Right lobe of liver (tissue), 6 donors: Measurements from ENCODE around the gene ZNF559. TPM values are rescaled to one million over a fixed set of nuclear protein-coding genes. Genes with fewer than 3 reads are reported as not detected.

Experiments
- ATAC-seq, 4 donors: fragments of 200-7000 bp; cut with Tn5 transposase; one replicate each; pipeline ENCODE4 v1.9.1; 2020; ENCODE audit warnings: mild to moderate bottlenecking in 4 of 4, moderate library complexity in 4 of 4
- DNase-seq, 3 donors: peaks; one replicate each; pipeline ENCODE4 v3.0.0-alpha.2; 2020
- H3K27ac ChIP-seq, 3 donors: fragments of 200-600 bp; one replicate each; pipeline ENCODE4 v1.8.0; 2022
- H3K27me3 ChIP-seq, 2 donors: fragments of 200-600 bp; one replicate each; pipeline ENCODE4 v1.8.0; 2022
- H3K36me3 ChIP-seq, 4 donors: fragments of 200-600 bp; sonication (generic) in 1 of 4; one replicate each; pipeline versions ENCODE4 v1.5.1 to v1.8.0; 2017 to 2022; ENCODE audit warnings: control low read depth in 1 of 4
- H3K4me1 ChIP-seq, 4 donors: fragments of 200-600 bp; sonication (generic) in 1 of 4; one replicate each; pipeline versions ENCODE4 v1.5.1 to v1.8.0; 2017 to 2022; ENCODE audit warnings: control low read depth in 1 of 4
- H3K4me3 ChIP-seq, 3 donors: fragments of 200-600 bp; one replicate each; pipeline ENCODE4 v1.8.0; 2022
- H3K9me3 ChIP-seq, 4 donors: fragments of 200-600 bp; sonication (generic) in 1 of 4; one replicate each; pipeline versions ENCODE4 v1.5.1 to v1.8.0; 2017 to 2022; ENCODE audit warnings: control low read depth in 1 of 4
- CTCF ChIP-seq, 4 donors: fragments of 200-600 bp in 3 of 4; fragments of 450-650 bp in 1 of 4; IDR thresholded peaks; one replicate each; pipeline versions ENCODE4 v1.5.1 to v1.8.0; 2016 to 2022; ENCODE audit warnings: antibody characterized with exemption in 4 of 4, mild to moderate bottlenecking in 2 of 4
- POLR2A ChIP-seq: fragments of 450-650 bp; IDR thresholded peaks from one replicate; pipeline ENCODE4 v1.6.1; 2017; ENCODE audit warnings: antibody characterized with exemption, mild to moderate bottlenecking
- WGBS: methylation state at CpG from one replicate; pipeline ENCODE4 v1.1.6; 2018; ENCODE audit warnings: low coverage, low lambda C conversion rate; ENCODE audit not compliant: insufficient coverage; ENCODE audit errors: missing lambda C conversion rate; 5-methylcytosine and 5-hydroxymethylcytosine counted together
- intact Hi-C, 2 donors: fragments of 100-400 bp; cut with DNase I; formaldehyde crosslinking; loops; one replicate each; pipeline versions ENCODE4 v1.11.2 to v1.14.1; 2022
- total RNA-seq, 6 experiments: library from RNA; depleted of rRNA in 2 of 6; stranded (reverse); fragments of >200 nt in 2 of 6; fragmentation: NEBNext Ultra II Directional in 3 of 6; extraction: Animal tissue kit (Norgen Biotek cat#: 25700) in 3 of 6; gene quantifications; one replicate each; pipeline versions ENCODE4 v1.1.0 to v1.2.4, GENCODE V29; 2016 to 2023
- donor health status: DM: no; HTN: yes; CAD: no.
- donor health status: DM: no; HTN: no; CAD: no.
- donor health status: DM: no; HTN: no; CAD: no.
- donor health status: DM: no; HTN: yes; CAD: no.
- donor health status: DM: no; HTN: yes; CAD: no.

The ZNF559 gene
- total RNA-seq, 6 experiments from 2014 or later: 1.7 to 7.8 (median 4.0) TPM

- Histone ChIP-seq H3K4me1 (no peaks in the 10 kb centered on the region), H3K27me3 (no peaks in the 10 kb centered on the region), H3K36me3 (no peaks in the 10 kb centered on the region), H3K9me3 (peaks cover 0 to 50% (median 6%) of the 10 kb centered on the region in 4 donors), H3K4me3 (no peak overlapping the region), H3K27ac (no peak overlapping the region)
- DNase-seq (no peak), ATAC-seq (no peak)
- TF ChIP-seq POLR2A (no peak), CTCF (IDR thresholded peaks at IDR 0.05) (no peak)
- intact Hi-C loops: no loop called here
- WGBS: 80% methylated on average over 6 of the region's 6 CpGs
Measured at GRCh38 chr19:9370738-9371619, 47.0 kb downstream of the ZNF559 start.

- Histone ChIP-seq H3K27me3 (no peaks in the 10 kb centered on the region), H3K4me1 (no peaks in the 10 kb centered on the region), H3K9me3 (peaks cover 0 to 88% (median 42%) of the 10 kb centered on the region in 4 donors), H3K4me3 (no peak overlapping the region), H3K36me3 (peaks cover 0 to 21% (median 9%) of the 10 kb centered on the region in 4 donors), H3K27ac (no peak overlapping the region)
- intact Hi-C loops: no loop called here
- 58% methylated on average over 3 of the region's 4 CpGs for WGBS
- no peak for DNase-seq
- TF ChIP-seq POLR2A (no peak), CTCF (IDR thresholded peaks at IDR 0.05) (no peak)
- no peak for ATAC-seq
Measured at GRCh38 chr19:9381361-9381785, 57.4 kb downstream of the ZNF559 start.

Other genes with a start within 250 kb of the ZNF559 start
- not detected for gene OR1M1, start 237.1 kb upstream of the ZNF559 start, total RNA-seq
- gene OR7G2, start 216.7 kb upstream of the ZNF559 start, total RNA-seq: not detected
- gene OR7G1, start 208.4 kb upstream of the ZNF559 start, total RNA-seq: not detected
- gene OR7G3, start 197.2 kb upstream of the ZNF559 start, total RNA-seq: not detected
- gene ZNF317, start 183.8 kb upstream of the ZNF559 start, total RNA-seq: 10 to 100 TPM in 5 of 6 experiments, 1 to 10 TPM in 1; 7.6 to 17.9 (median 12.1) TPM
- under 1 TPM in 1 of 6 experiments, not detected in 5; 0.09 TPM for gene OR7D2, start 145.2 kb upstream of the ZNF559 start, total RNA-seq
- not detected for gene OR7D4, start 104.6 kb upstream of the ZNF559 start, total RNA-seq
- gene OR7E24, start 73.2 kb upstream of the ZNF559 start, total RNA-seq: not detected
- gene ZNF699, start 14.3 kb upstream of the ZNF559 start, total RNA-seq: 1 to 10 TPM in 5 of 6 experiments, under 1 TPM in 1; 0.48 to 7.8 (median 2.3) TPM
- under 1 TPM in 5 of 6 experiments, not detected in 1; 0.18 to 0.66 (median 0.61) TPM for gene ZNF177, start 38.8 kb downstream of the ZNF559 start, total RNA-seq
- gene ZNF266, start 111.4 kb downstream of the ZNF559 start, total RNA-seq: 1 to 10 TPM; 4.7 to 8.5 (median 5.6) TPM
- not detected for gene ZNF560, start 174.4 kb downstream of the ZNF559 start, total RNA-seq
- 1 to 10 TPM; 2.3 to 4.4 (median 2.5) TPM for gene ZNF426, start 214.5 kb downstream of the ZNF559 start, total RNA-seq